Stimulated activated CD8-positive, alpha-beta memory T cell treated with anti-CD3 and anti-CD28 coated beads, Interleukin-12 subunit alpha, Interleukin-12 subunit beta, amount 100 ng/mL, for 24 hours (primary cell): Measurements from ENCODE around the gene IPO9.
A peak's percentile ranks its signal among the peaks of the same experiment; 100 is the strongest.
"Not testable (repeated sequence)": the region's sequence is repeated elsewhere in the genome, so short reads cannot be mapped to it uniquely, and the experiment has no call there.

Experiments
- DNase-seq: peaks from one replicate; pipeline ENCODE4 v3.0.0-alpha.2; 2020; ENCODE audit errors: extremely low read depth

Gene IPO9

DNA sequence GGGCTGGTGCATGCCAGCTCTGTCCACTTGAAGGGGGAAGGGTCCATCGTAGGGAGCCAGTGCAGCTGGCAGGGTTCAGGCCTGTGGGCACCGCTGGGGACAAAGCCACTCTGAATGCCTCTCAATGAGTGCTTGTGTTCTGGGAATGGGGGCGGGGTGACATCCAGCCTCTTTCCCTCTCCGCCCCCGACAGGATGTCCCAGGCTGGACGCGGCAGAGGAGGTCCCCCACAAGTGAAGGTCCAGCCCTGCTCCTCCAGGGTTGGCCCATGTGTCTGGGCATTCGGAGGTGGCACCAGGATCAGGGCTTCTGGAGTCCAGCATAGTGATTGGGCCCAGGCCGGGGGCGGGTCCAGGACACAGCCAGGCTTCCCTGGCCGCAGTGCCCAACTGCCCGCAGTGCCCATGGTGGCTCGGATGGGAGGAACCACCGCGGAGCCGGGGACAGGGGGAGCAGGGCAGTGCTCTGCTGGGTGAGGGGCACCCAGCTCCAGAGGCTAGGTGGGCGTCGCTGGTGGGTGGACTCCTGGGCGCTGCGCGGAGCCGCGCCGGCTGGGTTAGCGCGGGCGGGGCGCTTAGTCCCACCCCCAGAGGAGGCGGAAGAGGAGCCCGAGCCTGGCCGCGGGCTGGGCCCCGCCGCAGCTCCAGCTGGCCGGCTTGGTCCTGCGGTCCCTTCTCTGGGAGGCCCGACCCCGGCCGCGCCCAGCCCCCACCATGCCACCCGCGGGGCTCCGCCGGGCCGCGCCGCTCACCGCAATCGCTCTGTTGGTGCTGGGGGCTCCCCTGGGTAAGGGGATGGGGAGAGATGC is 59.5 kb downstream of the IPO9 start, which contains the start of gene SHISA4:
Gene SHISA4, plus strand, starts transcription at position 617 of the 808 bp plus-strand sequence. Its CDS starts 97 bp downstream, at position 714.
- no peak for DNase-seq

DNA sequence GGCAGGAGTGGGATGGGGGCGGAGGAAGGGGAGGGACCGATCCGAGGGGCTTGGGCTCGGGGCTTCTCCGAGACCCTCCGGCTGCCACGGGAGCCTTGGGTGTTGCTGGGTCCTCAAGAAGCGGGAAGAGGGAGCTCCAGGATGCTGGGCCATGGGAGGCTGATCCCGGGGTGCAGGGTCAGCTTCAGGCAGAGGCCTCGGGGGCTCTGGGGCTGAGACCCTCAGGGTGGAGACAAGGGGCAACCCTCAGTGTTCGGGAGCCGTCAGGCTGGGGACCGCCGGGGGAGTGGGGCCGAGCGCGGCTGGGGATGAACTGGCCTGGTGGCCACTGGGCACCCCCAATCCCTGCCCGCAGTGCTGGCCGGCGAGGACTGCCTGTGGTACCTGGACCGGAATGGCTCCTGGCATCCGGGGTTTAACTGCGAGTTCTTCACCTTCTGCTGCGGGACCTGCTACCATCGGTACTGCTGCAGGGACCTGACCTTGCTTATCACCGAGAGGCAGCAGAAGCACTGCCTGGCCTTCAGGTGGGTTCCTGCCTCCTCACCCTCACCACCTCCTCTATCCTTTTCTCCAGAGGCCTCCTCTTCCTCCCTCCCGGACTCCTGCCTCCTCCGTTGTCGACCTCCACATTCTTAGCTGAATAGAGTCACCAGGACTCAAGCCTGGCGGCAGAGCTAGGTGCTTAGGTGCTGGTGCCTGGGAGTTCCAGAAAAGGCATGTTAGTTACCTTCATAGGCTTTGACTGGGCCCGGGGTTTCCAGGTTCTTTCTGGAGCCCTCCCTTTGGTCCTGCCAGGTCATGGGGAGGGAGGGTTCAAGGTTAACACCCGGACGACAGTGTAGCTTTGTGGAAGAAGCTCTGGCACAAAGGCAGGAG is 60.4 kb downstream of the IPO9 start:
- DNase-seq = no peak

DNA sequence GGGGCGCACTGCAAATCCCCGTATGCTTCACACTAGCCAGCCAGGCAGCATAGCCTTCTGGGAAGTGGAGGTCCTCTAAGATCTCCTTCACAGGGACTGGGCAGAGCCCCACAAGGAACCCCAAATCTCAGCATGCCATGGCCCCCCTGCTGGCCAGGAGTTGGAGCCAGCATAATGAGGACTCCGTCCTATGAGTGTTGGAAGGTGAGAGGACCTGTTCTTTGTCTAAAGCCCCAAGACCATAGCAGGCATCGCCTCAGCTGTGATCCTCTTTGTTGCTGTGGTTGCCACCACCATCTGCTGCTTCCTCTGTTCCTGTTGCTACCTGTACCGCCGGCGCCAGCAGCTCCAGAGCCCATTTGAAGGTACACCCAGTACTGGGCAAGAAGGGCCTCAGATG is 61.3 kb downstream of the IPO9 start:
- DNase-seq = no peak

DNA sequence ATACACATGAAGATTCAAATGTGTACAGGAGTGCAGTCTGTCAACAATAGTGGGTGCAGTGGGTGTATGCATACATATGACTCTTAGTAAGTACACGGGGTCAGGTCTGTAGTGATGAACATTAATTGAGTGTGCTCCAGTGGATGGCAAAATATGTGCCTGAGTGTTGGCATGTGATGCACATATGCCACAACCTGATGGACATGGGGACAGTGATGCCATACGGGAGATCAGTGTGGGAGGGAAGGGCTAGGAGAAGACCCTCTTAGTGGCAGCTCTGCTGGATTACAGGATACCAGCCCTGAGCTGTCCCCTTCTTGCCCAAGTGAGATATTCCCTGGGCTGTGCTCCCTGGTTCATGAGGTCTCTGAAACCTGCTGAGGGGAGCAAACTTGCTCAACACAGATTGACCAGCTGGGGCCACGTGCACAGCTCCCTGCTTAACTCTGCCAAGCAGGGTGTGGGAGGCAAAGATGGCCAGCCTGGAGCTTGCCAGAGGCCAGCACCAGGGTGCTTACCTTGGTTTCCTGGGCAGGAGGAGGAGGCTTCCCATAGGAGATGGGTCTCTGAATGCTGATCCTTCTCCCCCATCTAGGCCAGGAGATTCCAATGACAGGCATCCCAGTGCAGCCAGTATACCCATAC is 62.0 kb downstream of the IPO9 start:
- no peak for DNase-seq

DNA sequence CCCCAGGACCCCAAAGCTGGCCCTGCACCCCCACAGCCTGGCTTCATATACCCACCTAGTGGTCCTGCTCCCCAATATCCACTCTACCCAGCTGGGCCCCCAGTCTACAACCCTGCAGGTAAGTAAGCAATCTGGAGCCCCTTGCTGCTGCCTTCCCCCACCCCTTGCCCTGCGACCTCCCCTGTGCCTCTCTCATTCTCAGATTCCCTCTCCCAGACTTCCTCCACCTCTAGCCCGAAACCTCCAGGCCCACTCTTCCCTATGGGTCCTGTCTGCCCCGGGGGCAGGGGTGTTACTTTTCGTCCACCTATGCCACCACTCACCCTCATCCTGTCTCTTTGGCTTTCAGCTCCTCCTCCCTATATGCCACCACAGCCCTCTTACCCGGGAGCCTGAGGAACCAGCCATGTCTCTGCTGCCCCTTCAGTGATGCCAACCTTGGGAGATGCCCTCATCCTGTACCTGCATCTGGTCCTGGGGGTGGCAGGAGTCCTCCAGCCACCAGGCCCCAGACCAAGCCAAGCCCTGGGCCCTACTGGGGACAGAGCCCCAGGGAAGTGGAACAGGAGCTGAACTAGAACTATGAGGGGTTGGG is 62.6 kb downstream of the IPO9 start:
- DNase-seq = no peak

DNA sequence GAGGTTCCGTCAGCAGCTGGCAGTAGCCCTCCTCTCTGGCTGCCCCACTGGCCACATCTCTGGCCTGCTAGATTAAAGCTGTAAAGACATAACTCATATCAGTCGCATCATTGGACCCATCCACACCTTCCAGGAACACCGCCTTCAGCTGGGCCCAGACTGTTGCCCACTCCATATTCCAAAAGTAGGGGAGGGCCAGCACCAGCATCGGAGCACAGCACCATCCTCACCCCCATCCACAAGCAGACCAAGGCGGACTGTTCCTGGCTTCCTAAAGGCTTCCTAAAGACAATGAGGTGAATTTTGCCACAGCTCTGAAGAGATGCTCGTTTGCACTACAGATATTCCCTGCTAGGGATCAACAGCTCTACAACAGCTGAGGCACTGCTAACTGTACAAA is 63.3 kb downstream of the IPO9 start:
- DNase-seq = no peak

DNA sequence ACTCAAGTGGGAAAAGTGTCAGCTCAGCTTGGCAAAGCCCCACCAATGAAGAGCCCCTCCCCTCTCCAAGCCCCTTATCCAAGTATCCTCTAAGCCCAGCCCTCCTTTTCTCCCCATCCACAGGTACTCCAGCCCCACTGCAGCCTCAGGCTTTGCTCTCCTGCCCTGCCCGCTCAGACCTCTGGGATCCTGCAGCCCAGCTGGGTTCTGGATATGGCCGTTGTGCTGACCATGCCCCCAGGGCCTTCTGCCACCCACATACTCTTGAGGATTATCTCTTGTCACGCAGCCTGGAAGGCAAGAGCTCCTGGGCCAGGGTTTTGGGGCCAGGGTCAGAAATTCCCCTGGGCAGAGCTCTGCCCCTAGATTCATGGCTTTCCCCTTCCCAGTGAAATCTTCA is 64.5 kb downstream of the IPO9 start:
- DNase-seq = no peak

DNA sequence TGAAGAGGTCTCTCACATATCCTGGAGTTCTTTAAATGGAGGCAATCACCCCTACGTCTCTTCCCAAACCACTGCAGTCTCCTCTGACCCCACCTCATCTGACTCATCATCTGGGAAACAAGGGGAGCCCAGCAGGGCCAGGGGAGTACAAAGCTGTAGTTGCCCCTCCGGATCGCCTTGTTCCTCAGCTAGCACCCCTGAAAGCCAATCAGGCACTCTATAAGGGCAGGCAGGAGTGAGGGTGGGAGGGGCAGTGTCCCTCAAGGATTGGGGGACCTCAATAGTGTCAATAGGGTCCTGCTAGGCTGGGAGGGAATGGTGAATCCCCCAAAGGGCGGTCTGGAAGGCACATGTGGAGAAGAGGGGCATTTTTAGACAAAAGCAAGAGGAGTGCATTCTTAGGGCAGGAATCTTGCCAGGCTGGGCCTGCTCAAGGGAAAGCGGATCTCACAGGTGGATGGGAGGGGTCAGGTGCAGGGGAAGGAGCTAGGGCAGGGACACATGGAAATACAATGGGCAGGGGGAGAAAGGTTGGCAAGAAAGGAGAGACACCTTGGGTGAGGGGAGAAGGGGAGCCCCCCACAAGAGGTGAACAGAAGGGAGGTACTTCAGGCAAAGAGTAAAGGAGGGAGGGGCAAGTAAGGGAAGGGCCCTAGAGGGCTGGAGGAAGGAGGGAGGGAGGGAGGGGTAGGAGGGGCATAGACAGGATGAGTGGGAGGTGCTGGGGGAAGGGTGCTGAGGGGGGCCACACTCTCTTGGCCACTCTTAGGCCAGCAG is 65.6 kb downstream of the IPO9 start:
- no peak for DNase-seq

DNA sequence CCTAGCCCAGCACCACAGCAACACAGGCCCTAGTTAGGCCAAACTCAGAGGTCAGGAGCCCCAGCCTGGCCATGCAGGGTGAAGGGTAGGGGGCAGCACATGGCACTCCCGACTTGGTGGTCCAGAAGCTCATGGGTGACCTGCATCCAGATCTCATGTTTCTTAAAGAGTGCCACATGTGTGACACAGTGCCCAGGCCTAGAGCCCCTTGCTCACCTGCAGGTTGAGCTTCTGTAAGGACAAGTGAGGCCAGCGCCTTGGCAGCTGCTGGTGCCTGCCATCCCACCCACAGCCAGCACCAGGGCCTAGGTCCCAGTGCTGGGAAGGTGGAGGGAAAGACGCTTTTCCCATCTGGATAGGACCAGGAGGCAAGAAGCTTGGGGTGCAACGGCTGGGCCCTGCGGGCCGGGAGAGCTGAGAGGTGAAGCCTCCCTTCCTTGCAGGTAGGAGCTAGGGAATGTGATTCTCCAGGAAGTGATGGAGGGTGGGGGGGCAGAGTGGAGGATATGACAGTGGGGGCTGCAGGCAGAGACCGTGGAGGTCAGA is 66.2 kb downstream of the IPO9 start:
- no peak for DNase-seq

DNA sequence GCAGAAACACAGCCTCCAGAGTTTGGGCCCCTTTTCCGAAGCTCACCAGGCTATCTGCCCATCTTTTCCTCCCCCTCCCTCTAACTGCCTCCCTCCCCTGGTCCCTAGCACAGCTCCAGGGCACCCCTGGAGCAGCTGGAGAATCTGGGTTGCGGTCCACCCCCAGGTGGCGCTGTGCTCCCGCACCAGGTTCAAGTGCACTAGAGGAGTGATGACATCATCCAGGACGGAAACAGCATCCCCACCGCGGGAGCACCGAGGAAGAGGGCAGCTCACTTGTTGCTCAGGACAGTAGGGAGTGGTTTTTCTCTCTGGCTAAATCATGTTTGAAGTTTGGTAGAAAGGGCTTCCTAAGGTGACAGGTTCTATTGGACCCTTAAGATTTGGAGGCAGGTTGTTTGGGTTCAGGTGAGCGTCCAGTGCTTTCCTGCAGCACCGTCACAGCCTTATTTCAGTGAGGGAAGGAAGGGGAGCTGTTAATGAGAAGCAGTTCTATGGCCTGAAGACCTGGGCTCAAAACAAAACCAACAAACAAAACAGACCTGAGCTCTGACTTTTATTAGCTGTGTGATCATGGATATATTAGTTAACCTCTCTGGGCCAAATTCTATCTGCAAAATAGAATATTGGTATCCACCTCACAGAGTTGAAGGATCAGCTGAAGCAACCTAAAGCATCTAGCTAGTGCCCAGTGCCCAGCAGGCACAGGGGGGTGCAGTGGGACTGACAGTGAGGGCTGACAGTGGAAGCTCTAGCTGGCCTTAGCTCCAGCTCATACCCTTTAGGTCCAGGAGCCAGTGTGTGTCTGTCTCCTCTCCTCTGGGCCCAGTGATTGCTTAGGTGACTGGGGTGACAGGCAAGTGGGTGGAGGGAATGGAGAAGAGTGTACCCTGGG is 67.2 kb downstream of the IPO9 start:
- DNase-seq = peak; percentile 59

DNA sequence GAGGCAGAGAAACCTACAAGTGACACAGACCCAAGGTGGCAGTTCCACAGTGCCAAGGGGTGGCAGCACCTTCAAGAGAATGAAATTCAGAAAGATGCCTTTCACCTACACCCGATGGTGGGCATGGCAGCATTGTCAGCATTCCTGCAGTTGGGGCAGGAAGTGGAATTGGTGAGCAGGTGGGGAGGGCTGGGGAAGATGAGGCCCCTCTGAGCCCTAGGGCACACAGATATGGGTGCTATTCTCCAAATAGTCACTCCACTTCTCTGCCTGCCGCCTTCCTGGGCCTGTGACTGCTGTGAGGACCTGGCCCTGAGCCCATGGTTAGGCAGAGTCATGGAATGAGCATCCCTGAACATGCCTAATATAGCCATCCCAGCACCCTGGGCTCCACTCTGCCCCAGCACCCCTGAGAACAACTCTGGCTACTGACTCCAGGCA is 68.0 kb downstream of the IPO9 start:
- DNase-seq = no peak

DNA sequence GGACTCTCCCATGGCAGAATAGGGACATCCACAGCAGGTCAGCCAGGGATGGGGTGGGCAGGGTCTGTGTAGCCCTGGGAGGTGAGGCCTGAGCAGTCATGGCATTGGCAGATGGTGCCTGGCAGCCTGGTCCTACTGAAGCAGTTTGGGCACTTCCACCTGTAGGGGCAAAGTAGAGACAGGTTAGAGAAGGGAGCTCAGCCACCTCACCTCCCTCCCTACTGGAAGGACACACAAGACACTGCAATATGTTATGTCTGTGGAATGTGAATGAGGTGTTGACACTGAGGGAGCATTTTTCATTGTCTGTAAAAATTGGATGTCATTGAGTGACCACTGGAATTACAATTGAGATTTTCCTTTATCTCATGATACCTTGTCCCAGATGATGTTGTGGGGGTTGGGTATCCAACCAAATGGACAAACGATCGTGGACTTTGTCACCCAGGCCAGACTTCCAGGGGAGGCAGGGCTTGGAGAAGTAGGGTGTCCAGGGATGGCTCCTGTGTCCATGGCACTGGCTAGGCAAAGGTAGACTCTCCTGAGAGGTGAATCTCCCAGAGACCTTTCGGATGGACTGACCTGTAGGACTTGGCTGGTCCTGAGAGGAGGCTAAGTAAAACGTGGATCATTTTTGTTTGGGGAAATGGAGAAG is 69.4 kb downstream of the IPO9 start:
- no peak for DNase-seq

DNA sequence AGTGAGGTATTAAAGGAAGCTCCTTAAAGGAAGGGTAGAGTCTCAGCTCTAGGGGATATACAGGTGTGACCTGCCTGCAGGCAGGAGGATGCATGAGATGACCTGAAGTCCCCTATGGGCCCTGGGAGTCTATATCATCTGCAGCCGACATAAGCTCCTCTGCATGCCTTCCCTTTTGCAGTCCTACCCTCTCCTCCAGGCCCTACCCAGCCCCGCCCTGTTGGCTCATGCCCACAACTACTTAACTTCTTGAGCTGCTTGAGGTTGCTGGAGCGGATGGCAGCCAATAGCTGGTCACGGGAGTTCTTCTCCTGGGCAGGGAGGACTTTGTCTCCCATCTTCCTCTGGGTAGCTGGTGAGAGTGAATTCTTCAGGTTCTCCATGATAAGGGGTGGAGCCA is 70.0 kb downstream of the IPO9 start:
- DNase-seq = no peak

DNA sequence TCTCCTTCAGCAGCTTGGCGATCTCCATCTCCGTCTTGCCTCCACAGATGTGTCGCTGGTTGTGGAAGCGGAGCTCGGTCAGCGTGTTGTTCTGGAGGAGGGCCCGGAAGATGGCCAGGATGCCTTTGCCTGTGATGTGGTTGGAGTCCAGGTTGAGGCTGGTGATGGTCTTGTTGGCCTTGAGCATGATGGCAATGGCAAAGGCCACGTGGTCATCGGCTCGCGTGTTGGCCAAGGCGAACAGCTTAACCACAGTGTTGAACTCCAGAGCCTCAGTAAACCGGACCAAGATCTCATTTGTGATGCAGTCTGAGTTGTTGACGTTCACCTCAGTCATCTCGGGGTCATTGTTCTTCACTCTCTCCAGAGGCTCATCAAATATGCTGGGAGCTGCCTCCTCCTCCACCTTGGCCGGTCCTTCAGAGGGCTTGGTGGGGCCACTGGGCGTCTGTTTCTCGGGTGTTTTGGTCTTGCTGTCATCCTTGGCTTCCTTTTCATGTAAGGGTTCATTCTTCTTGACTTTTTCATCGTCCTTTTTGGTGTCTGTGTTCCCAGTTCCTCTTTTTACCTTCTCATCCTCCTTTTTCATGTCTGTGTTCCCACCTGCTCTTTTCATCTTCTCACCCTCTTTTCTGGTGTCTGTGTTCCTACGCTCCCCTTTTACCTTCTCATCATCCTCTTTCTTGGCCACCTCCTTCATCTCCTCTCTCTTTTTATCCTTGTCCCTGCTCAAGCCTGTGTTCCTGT is 70.9 kb downstream of the IPO9 start:
- DNase-seq = no peak

DNA sequence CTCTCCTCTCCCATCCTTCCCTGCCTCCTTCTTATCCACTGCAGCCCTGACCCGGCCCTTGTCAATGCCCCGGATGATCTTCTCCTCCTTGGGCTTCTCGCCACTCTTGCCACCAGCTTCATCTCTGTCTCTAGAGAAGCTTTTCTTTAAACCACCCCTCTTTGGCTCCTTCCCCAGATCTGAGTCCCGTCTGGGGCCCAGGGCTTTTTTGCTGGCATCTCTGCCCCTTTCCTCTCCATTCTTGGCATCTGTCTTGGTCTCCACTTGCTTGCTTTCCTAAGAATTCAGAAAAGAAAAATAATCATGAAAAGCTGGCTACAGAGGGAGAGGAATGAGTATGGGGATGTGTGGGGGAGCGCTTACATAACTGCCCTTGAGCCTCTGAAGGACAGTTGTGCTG is 71.5 kb downstream of the IPO9 start:
- DNase-seq = no peak

DNA sequence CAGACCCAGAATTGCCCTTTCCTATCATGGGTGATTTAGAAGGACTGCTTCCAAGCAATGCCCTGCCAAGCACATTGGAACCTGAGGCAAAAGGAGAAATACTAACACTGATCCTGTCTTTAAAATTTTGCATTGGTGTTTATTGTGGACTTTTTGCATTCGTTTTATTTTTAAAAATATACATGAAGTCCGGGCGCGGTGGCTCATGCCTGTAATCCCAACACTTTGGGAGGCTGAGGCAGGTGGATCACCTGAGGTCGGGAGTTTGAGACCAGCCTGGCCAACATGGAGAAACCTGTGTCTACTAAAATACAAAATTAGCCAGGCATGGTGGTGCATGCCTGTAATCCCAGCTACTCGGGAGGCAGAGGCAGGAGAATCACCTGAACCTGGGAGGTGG is 72.1 kb downstream of the IPO9 start:
- DNase-seq = not testable (repeated sequence)

DNA sequence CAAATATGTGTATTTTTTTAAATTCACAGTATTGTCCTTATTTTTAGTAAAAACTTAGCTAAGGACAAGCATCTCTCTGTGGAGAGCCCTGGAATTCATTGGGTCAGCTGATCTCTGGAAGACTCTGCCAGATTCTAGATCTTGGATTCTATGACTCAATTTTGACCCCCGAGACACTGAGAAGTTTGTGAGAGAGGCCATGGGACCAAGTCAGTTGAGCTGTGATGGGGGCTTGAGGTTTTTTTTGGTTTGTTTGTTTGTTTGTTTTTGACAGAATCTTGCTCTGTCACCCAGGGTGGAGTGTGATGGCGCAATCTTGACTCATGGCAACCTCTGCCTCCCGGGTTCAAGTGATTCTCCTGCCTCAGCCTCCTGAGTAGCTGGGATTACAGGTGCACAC is 73.2 kb downstream of the IPO9 start:
- DNase-seq = no peak

DNA sequence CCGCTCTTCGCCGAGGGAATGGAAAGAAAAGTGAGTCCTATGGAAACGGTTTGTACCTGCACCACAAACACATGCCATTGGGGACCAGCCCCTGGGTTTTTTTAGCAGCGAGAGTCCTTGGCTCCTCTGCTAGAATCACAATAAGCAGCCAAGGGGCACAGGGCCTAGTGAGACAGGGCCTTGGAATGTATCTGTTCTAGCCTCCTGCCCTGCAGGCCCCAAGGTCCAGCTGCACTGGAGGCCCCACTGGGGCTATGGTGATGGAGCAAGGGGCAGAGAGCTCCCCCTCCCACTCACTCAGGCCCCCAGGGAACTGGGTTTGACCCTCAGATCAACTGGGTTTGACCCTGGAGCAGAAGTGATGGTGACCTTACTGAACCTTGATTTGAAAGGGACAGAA is 74.2 kb downstream of the IPO9 start:
- DNase-seq = no peak

DNA sequence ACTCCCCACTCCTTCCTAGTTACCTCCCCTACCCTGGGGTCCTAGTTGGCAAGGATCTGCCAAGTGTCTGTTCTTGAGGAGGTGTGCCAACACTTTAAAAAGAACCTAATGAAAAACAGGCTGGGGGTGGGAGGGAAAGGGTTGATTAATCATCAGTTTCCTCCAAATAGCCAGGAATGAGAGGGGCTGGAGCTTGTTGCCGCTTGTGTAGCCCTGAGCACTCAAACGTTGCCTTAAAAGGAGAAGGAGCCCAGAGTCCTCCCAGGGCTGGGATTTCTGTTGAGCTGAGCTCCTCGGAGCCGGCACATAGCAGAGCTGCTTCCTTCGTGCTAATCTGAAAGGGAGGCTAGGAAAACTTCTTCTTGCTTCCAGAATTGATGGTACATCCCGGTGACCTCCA is 75.6 kb downstream of the IPO9 start:
- no peak for DNase-seq
